GM18858 (cell line): Measurements from ENCODE around the gene ASPG.

Experiments used
- ATAC-seq: cut with Tn5 transposase; IDR thresholded peaks from one replicate; pipeline ENCODE4 v1.9.1; 2021; ENCODE audit not compliant: unreplicated experiment

Gene ASPG

DNA sequence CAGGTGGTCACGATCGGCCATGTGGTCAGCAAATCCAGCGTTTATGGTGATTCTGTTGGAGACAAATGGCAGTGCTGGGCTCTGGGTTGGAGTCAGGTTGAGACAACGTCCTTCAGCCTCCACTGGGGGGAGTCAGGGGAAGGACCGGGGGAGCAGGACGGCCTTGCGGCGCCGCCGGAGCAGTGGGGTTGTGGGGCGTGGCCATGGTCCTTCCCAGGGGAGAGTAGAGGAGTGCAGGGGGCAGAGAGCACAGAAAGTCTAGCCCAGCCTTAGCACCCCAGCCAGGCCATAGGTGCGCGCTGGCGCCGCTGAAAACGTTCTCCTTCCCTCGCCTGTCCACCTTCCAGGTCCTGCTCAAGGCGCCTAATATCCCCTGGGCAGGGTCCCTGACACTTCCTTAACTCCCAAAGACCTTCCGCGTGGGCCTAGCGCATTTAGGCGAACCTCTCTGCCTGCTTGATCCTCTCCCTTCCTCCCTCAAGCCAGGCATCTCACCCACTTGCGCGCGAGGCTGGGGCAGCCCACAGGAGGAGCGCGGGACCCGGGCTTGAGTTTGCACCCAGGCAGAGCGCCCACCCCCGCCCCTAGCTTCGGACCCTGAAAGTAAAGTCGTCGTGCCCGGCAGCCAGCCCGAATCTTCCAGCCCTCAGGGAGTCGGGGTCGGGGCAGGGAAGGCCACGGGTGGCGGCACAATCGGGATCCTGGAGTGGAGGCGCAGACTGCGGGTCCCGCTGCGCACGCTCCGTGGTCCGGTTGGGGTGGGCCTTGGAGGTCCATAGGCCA, 49.8 kb downstream of the ASPG start:
- ATAC-seq: no peak

DNA sequence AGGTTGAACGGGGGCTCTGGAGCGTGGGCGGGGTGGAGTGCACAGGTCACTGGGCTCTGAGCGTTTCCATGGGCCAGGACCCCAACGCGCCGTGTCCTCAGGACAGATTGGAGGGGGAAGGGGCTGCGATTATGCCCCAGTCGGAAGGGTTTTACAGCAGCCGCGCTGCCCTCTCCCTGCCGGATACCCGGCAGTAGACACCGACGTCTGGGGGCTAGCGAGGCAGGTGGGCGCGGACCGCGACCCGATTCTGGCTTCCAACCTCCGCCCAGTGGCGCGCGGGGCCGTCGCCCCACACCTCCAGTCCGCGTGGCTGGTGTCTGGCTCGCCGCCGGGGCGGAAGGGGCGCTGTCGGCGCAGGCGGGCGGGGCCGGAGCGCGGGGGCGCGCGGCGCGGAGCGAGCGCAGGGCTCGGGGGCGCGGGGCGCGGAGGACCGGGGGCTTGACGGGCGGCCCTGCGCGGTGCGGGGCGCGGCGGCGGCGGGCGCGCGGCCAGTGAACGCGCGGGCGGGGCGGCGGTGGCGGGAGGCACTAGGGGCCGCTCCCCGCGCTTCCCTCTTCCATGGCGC, 50.5 kb downstream of the ASPG start:
- ATAC-seq: no peak

DNA sequence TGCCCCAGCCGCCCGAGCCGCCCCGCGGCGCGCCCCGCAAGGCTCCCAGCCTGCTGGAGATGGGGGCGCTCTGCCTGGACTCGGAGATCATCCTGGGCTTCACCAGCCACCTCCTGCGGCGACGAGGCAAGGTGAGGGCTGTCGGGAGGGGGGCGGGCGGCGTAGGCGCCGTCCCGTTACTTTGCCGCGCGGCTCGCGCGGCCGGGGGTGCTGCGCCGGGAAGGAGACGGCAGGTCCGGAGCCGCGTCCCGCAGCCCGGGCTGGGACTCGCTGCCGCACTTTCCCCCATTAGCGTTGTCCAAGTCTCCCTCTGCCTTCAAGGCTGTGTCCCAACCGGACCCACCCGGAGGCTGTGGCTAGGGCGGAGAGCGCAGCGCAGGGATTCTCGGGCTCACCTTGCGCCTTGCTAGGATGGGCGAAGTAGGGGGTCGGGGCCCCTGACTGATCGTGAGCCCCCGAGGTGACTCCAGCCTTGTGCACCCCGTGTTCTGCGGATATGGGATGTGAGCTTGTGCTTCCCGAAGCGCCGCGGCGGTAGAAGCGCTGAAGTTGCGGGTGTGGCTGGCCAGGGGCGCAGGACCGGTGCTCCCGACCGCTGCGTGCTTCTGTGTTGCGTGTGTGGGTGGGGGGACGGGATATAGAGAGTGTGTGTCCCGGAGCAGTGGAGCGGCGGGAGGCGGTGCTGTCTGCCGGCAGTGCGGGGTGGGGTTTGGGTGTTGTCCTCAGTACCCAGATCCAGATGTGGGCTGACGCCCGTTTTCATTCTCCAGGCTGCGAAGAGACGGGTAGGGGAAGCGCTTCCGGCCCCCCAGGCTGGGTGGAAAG, 51.2 kb downstream of the ASPG start:
- ATAC-seq: no peak

DNA sequence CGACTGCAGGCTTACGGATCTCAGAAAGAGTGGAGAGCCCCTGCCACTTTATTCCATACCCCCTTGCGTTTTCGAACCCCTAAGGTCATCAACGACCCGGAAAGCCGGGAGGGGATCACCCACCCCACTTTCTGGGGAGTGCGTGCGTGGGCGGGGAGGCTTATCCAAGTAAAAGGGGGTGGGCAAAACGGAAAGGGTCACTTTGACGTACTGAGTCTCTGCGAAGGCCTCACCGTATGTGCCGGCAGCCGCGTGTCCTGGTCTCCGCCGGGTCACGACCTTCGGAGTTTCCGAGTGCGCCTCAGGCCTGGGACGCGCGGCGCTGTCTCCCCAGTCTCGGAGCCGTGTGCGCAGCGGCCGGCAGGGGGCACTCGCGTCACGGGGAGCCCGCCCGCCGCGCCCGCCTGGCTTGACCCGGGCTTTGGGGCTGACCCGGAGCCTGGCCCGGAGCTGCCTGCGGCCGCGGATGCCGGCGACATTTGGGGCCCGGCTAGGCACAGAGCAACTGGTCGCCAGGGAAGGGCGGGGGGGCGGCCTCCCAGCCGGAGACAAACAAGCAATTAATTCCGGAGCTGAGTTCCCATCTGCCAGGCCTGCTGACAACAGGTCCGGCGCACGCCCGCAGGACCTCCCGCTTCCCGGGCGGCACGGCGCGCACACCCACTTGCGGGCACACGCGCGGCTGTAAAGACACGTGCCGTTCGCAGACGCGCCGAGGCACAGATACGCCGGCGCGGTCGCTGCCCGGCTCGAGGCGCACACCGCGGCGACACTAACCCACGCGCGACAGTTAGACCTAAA, 52.0 kb downstream of the ASPG start:
- ATAC-seq: no peak

DNA sequence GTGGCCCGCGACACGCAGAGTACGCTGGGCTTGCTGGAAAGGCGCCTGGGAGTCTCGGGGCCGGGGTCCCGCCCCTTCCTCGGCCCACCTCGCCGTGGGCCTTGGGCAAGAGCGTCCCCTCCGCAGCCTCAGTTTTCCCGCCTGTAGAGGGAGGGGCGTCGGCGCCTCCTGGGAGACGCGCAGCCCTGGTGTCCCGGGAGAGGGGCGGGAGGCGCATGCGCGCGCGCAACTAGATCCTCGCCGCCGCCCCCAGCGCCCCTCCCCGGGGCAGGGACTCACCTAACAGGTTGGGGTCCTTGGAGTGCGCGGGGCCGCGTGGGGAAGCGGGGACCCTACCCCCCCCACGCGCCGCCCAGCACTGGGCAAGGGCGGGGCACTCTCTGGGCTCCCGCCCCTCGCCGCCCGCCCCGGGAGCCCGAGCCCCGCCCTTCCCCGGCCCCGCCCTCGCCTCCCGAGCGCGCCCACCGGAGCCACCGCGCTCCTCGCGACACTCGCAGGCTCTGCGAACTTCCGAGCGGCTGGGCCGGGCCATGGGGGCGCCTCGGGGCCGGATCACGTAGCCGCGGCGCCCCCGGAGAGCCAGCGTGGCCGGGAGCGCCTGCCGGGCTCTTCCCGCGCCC, 52.7 kb downstream of the ASPG start, which contains the start of gene KIF26A:
KIF26A (plus strand) TSS at position 490 of the 620 bp plus-strand sequence. CDS start 136 bp downstream, outside the sequence.
- ATAC-seq: no peak

DNA sequence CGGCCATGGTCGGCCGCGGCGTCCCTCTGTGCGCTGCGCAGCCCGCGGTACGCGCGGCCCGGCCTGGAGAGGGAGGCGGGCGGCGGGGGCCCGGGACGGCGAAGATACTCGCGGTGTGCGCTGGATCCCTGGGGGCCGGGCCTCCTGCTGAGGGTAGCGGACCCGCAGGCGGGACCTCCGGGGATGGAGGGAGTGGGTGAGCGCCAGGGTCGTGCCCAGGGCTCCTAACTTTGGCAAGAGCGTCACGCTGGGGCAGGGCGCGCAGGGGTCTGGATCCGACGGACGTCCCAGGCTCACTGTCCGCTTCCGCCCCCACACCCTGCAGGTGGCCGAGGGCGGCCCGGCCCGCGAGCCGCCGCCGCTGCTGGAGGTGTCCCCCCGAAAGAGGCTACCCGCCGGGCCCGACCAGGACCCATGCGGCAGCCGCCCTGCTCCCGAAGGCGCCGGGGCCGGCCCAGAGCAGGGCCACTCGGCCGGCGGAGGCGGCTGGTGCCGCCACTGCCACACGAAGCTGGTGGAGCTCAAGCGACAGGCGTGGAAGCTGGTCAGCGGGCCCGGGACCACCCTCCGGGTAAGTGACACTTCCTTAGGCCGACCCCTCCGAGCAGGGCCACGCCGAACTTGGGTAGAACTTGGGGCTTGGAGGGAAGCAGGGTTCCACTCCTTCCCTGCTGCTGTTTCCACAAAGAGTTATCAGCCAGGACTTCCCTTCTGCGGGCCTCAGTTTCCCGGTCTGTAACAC, 53.4 kb downstream of the ASPG start:
- ATAC-seq: no peak

DNA sequence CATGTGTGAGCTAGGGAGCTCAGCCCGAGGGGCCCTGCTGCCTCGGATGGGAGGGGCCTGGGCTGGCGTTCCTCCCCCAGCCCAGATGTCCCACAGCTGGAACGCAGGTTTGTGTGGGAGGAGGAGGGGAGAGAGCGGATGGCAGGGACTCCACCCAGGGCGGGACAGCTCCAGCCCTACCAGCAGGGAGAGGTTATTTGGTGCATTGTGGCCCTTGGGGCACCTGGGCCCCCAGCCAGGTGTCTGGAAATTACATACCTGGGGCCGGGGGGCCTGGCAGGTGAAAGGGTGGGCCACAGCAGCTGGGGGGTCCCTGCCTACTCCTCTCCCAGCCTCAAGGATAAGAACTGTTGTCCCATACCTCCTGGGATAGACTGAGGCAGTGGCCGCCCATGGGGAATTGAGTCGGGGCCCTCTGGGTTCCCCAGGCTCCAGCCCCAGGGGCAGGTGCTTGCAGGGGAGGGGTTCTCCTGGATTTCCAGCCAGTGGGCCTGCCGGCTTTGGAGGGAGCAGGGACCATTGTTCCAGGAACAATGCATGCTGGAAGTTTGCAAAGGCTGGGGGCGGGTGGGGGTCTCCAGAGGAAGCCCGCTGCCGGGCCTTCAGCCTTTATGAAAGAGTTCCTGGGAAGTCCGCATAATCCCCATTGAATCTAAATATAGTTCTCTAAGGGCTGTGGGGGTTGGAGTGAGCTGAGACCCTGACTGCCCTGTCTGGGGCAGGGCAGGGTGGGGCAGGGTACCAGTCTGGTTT, 54.1 kb downstream of the ASPG start:
- no peak for ATAC-seq

DNA sequence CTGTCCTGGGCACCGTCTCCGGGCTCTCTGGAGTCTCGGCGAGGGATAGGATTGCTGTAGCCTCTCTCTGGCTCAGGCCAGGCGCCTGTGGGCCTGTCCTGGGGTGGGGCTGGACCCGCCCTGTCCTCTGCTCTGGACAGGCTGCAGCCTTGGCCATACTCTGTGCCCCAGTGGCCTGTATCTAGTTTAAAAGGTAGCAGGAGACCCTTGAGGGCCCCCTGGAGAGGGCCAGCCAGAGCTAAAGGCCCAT, 54.6 kb downstream of the ASPG start:
- ATAC-seq: no peak

DNA sequence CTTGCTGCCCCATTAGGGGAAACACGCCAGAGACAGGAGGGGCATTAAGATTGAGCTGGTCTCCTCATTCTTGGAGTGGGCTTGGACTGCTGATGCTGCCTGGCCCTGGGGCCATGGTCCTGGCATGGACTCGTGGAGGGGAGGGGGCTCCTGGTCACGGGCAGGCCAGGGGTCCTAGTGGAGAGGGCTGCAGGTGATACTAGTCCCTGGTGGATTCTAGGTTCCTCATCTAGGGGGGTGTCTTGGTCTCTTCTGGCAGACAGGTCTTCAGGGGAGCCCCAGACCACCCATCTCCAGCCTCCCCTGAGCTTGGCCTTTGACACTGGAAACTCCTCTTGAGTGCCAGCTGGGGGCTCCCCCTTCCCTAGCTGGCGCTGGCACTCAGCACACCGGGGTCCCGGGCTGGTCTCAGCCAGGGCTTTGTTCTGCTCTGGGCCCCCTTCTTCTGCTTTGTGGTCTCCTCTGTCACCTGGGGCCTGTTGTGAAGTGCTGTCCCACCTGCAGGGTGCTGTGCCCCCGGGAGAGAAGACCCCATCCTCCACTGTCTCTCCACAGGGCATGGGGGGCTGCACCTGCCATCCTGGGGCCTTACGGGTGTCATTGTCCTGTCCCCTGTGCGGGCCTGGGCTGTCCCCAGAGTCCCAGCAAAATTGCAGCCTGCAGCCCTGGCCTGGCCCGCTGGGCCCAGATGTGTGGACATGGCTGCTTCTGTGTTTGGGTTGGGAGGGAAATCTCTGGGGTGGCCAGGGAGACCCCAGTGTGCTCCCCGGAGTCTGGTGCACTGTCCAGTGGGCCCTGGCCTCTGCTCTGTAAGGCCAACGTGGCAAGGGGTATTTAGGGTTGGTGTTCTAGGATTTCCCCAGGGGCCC, 55.2 kb downstream of the ASPG start:
- no peak for ATAC-seq

DNA sequence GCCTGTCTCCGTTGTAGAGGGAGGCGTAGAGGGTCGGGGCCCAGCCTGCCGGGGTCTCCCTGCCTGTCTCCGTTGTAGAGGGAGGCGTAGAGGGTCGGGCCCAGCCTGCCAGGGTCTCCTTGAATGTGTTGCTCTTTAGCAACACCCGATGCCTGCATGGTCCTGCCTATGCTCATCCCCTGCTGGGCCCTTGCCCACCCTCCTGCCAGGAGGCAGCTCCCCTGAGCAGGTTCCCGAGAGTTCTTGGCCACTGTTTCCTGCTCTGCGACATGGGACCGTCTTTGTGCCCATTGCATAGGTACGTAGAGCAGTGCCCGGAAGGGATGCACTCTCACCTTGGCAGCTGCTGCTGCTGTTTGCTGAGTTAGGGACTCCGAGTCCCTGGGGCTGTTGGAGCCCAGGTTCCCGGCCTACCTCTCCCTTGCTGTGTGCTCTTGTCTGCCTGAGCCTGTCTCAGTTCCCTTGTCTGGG, 56.2 kb downstream of the ASPG start:
- no peak for ATAC-seq

DNA sequence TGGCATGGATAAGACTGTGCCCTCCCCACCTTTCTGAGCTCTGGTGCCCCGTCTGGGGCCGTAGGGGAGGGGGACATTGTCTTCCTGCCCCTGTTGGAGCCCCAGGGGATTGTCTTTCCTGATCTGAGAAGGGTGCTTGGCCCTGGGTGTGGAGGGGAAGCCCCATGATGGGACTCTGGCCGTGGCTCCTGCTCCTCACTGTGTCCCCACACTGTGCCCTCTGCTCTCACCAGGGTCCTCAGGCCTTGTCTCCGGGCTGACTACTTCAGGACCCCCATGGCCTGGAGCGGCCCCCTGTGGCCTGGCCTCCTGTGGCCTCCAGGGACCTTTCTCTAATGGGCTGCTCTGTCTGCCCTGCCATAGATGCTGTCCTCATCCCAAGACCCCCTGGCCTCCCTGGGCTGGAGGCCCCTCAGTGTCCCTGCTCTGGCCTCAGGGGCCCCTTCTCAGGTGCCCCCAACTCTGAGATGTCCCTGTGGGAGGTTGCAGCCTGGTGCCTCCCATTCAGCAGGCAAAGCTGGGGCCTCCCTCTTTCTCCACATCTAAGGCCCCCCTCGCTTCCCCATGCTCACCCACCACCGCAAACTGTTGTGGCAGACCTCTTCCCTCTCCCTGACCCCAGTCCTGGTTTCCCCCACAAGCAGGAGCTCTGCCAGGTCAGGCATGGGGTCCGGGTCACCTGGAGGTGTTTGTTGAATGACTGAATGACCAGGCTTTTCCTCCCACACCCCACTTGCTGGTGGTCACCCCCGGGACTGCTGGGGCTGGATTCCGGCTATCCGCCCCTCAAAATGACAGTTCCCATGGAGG, 56.8 kb downstream of the ASPG start:
- ATAC-seq: no peak

DNA sequence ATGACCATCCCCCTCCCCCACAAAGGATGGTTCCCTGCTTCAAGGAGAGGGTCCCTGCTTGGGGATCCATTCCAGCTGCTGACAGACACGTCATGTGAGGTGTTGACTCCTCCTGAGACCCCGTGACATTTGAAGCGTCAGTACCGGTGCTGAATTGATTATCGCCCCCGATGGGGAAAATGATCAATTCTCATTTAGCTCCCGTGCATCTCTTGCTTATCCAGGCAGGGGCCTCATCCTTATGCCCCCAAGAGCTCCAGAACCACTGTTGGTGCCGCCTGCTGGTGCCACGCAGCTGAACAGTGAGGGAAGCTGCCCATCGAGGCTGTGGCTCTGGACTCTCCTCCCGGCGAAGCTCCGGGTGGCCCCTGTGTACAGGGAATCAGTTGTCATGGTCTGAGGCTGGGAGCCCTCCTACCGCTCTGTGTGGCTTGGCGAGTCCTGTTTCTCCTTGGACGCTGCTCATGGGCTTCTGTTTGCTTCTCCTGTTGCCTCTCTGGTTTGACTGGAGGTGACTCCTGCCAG, 57.5 kb downstream of the ASPG start:
- no peak for ATAC-seq

DNA sequence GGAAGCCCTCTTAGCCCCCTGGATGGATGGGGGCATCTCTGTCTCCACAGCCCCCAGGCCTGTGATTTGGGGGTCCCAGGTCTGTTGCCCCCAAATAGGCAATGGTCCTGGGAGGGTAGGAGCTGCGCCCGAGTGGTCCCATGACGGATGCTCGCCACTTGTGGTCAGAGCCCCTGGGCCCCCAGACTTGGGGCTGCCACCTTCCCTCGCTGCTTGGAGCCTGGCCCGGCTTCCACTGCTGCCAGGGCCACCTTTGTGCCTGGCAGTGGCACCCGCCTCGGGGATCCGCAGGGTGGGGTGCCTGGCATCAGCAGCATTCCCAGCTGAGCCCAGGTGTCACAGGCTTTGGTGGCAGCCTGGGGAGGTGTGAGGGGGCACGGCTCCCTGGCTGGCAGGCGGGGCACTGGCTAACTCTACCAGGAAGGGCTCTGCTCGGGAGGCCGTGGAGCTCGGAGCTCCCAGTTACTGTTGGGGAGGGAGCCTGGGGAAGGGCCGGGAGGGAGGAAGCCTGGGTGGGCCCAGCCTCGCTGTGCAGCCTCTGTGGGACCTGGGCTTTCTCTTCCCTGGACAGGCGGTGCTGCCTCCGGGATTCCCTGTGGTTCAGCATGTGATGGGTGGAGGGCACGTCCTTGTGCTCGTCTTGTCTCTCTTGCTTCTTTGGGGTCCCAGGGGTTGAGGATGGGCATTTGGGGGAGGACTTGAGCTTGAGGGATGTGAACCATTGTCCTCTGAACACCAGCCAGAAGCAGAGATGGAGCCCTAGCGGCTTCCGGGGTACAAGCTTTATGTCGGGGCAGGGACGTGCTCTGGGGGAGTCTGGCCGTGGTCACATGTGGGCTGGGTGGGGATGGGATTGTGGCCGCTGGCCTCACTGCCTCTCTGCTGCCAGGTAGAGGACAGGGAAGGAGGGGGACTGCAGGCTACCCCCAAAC, 58.3 kb downstream of the ASPG start:
- no peak for ATAC-seq

DNA sequence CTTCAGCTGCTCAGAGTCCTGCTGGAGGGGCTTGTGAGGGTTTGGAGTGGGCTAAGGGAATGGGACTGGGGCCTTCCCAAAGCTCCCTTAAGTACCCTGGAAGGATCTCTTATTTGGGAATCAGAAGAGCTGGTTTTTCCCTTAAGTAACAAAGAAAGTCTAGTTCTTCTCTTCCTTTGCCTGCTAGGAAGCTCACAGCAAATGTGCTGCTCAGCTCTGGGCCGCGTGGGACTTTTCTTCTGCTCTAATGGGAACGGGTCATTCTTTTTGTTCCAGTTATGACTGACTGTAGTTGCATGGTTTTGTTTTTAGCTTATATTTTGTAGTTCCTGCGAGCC, 58.9 kb downstream of the ASPG start:
- ATAC-seq: no peak

DNA sequence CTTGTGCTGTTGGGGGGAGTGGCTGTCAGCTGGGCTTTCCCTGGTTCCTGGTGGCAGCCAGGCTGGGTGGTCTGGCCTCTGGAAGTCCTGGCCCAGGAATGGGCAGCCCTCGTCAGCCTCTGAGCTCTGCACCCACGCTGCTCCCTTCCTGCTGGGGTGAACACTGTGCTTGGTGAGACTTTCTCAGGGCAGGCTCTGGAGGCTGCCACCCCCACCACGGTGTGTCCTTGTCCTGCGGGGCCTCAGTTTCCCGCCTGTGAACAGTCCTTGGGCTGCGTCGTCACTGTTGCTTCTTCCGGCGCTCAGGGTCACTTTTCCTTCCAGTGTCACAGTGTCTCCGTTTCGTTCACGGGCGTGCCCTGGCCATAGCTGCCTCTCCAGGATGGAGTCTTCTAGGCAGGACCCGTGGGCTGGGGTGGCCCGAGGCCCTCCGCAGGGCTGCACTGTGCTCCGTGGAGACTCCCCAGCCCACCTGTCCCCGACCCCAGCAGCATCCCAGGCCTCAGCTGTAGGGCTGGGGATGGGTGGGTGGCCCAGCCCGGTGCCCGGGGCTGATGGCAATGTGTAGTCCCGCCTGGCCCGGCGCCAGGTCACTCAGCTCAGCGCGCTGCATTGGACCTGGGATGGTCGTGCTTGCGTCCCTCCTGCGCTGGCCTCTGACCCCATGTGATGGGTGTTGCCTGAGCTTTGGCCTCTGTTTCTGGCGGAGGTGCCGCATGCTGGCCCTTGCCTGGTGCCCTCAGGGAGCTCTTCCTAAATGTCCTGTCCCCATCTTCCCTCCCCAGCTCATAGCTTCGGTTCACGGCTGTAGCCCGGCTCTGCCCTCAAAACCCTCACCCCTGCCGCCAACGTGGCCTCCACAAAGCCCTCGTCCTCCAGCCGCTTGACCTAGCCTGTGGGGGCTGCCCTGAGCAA, 59.7 kb downstream of the ASPG start:
- no peak for ATAC-seq
